Muscle of leg (tissue), 11 donors: ENCODE results near the gene CEP170B. TPM values are rescaled to one million over a fixed set of nuclear protein-coding genes. Genes with fewer than 3 reads are reported as not detected.
"Not testable (repeated sequence)": the region's sequence is repeated elsewhere in the genome, so short reads cannot be mapped to it uniquely, and the experiment has no call there.

Experiments used
- DNase-seq: peaks from one replicate; pipeline ENCODE4 v3.0.0; 2013
- H3K27ac ChIP-seq: one replicate; pipeline ENCODE4 v1.5.1; 2013; ENCODE audit warnings: mild to moderate bottlenecking, low read length, control low read depth
- H3K27me3 ChIP-seq: one replicate; pipeline ENCODE4 v1.6.1; 2013; ENCODE audit warnings: low read length; ENCODE audit not compliant: control insufficient read depth, insufficient read depth
- H3K36me3 ChIP-seq: one replicate; pipeline ENCODE4 v1.6.1; 2013; ENCODE audit warnings: low read length; ENCODE audit not compliant: control insufficient read depth, insufficient read depth
- H3K4me1 ChIP-seq: one replicate; pipeline ENCODE4 v1.6.1; 2013; ENCODE audit warnings: low read length; ENCODE audit not compliant: control insufficient read depth, insufficient read depth
- H3K4me3 ChIP-seq: one replicate; pipeline ENCODE4 v1.5.1; 2013; ENCODE audit warnings: low read length, control low read depth
- H3K9me3 ChIP-seq: replicated peaks from 2 replicates; pipeline ENCODE4 v1.6.1; 2013; ENCODE audit warnings: low read depth, low read length; ENCODE audit not compliant: control insufficient read depth
- WGBS: methylation state at CpG from one replicate; pipeline ENCODE4 v1.1.5; 2013; ENCODE audit warnings: missing lambda C conversion rate; ENCODE audit not compliant: insufficient coverage; 5-methylcytosine and 5-hydroxymethylcytosine counted together
- polyA plus RNA-seq, 8 donors: library from polyadenylated mRNA; unstranded; fragments of 120-200 nt; gene quantifications; one replicate each; pipeline versions ENCODE4 v1.2.1 to v1.2.3, GENCODE V29; 2013; ENCODE audit warnings: inconsistent platforms in 1 of 8, low replicate concordance in 1 of 8; ENCODE audit not compliant: insufficient read length in 8 of 8, insufficient read depth in 1 of 8
- total RNA-seq: library from RNA; stranded (reverse); fragments of 120-200 nt; gene quantifications from one replicate; pipeline ENCODE4 v1.2.4, GENCODE V29; 2013

CEP170B gene
- total and polyA plus RNA-seq, 9 donors, result 1.6 to 5.1 (median 2.6) TPM

DNA sequence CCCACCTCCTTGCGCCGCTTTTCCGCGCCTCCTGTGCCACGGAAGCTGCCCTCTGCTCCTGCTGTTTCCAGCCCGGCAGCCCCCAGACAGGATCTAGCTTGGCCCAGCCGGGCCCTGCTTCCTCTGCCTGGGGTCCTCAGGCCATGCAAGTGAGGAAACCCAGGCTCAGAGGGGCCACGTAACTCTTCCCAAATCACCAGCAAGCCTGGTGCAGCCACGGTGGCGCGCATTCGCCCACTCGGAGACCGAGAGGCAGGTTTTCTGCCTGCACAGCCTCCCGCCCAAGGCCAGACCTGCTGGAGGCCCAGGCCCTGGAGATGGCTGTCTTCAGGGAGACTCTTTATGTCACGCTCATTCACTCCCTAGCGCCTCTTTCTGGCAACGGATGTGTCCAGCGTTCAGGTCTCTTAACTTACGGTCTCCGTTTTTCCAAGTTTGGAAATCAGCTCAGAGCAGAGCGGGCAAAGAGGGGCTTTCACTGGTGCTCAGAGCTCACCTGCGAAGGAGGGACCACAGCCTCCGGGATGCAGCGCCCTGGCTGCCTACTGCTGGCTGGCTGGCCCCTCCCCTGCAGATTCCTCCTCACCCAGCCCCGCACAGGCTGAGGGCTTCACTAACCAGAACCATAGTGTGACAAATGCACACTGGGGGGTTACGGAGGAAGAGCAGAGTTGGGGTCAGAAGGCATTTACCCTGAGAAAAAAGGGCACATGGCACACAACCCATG is 20.6 kb upstream of the CEP170B start:
- H3K27ac ChIP-seq, result no peak overlapping the region
- 6% methylated on average over 25 of the region's 27 CpGs for WGBS
- H3K4me3 ChIP-seq, result no peak overlapping the region
- no peak for DNase-seq
- H3K27me3 ChIP-seq, result peaks cover 64% of the 10 kb centered on the region
- no peaks in the 10 kb centered on the region for H3K9me3 ChIP-seq
- H3K4me1 ChIP-seq, result peaks cover 29% of the 10 kb centered on the region
- H3K36me3 ChIP-seq, result no peaks in the 10 kb centered on the region

DNA sequence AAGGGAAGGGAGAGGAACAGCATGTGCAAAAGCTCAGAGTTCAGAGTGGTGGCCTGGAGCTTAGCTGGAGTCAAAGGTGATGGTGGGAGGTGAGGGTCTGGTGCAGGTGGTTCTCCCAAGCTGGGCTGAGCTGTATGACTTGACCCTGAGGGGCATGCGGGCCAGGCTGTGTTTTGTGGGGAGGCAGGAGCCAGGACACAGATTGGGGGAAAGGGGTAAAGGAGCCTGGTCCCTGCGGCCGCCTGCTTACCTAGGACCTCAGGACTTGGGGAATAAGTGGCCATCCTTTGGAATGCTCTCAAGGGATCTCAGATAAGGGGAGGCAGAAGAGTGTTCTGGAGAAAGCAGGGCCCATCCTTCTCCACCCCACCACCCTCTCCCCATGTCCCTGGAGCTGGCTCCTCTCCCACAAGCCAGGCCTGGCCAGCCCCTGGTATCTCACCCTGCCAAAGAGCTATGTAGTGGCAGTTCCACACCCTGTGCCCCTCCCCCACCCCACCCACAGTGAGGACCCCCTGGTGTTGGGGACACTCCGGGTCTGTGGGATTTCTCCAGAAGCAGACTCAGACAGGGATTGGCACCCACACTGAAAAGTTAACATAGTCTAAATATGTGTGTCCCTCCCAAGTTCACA is 19.9 kb upstream of the CEP170B start:
- Histone ChIP-seq H3K27ac (no peak overlapping the region), H3K4me3 (no peak overlapping the region), H3K36me3 (no peaks in the 10 kb centered on the region), H3K4me1 (peaks cover 29% of the 10 kb centered on the region), H3K27me3 (peaks cover 67% of the 10 kb centered on the region), H3K9me3 (no peaks in the 10 kb centered on the region)
- 73% methylated on average over 3 of the region's 4 CpGs for WGBS
- DNase-seq, result no peak

DNA sequence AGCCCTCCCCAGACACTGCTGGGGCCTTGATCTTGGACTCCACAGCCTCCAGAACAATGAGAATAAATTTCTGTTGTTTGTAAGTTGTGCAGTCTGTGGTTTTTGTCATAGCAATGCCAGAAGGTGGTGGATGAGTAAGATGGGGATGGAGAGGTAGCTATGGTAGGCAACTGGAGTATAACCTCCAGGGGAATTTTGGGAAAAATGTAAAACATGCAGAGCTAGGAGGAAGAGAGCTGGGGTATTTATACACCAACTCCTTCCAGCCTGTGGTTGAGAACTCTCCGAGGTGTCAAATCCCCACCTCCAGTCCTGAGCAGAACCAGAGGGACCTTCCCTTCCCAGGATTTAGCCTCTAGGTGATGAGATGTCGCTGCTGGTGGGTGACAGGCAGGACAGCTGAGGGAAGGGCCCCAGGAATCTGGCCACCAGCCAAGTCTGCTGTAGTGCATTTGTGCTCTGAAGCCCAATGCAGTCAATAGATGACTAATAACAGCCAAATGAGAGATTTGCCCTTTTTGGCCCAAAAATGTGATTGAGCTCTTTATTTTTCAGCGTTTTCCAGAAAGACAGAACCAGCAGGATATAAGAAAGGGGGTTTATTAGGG is 19.1 kb upstream of the CEP170B start:
- H3K27ac ChIP-seq, result no peak overlapping the region
- H3K36me3 ChIP-seq, result no peaks in the 10 kb centered on the region
- no peak for DNase-seq
- no peak overlapping the region for H3K4me3 ChIP-seq
- H3K27me3 ChIP-seq, result peaks cover 64% of the 10 kb centered on the region
- WGBS, result 52% methylated on average over 2 of the region's 3 CpGs
- H3K4me1 ChIP-seq, result peaks cover 29% of the 10 kb centered on the region
- no peaks in the 10 kb centered on the region for H3K9me3 ChIP-seq

DNA sequence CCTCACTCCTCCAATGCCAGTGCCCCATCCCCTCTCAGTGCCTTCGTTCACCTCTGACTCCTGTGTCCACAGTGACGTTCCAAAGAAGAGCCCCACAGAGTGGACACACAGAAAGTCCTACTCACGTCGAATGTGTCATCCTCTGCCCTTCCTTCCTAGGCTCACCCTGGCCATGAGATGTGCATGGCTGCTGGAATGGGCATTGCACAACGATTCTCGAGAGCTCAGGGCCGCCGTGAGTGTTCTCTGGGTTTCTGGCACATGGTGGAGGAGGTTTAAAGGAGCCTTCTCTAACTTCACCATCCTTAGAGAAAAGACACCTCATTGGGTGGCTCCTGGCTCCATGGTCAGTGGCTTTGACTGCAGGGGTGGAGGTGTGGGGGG is 12.8 kb upstream of the CEP170B start:
- DNase-seq, result no peak
- H3K27ac ChIP-seq, result no peak overlapping the region
- H3K4me3 ChIP-seq, result no peak overlapping the region
- WGBS, result 72% methylated on average over 4 of the region's 8 CpGs
- peaks cover 3% of the 10 kb centered on the region for H3K4me1 ChIP-seq
- H3K27me3 ChIP-seq, result peaks cover 37% of the 10 kb centered on the region
- H3K9me3 ChIP-seq, result no peaks in the 10 kb centered on the region
- no peaks in the 10 kb centered on the region for H3K36me3 ChIP-seq

DNA sequence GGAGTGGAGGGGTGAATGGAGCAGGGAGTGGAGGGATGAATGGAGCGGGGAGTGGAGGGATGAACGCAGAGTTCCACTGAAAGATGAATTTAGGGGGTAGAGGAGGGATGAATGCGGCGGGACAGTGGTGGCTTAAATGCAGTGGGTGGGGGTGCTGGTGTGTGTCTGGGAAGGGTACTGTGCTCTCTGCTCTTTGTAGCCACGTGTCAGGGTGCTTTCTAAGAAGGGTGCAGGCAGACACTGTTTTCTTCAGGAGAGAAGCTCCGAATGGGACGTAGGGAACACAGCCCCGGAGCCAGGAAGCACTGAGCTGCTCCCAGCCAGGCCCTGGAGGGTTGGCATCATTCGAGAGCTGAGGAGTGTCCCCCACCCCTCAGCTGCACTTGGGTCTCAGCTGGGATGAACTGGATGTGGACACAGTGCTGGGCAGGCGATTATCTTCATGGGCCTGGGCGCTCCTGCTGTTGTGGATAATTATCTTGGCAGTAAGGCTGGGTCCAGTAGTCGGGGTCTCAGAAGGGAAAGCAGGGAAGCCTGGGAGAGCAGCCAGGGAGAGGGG is 9.5 kb upstream of the CEP170B start:
- Histone ChIP-seq H3K4me1 (peaks cover 3% of the 10 kb centered on the region), H3K27me3 (peaks cover 28% of the 10 kb centered on the region), H3K36me3 (no peaks in the 10 kb centered on the region), H3K4me3 (no peak overlapping the region), H3K27ac (no peak overlapping the region), H3K9me3 (no peaks in the 10 kb centered on the region)
- DNase-seq, result no peak
- 23% methylated on average over 12 of the region's 12 CpGs for WGBS

DNA sequence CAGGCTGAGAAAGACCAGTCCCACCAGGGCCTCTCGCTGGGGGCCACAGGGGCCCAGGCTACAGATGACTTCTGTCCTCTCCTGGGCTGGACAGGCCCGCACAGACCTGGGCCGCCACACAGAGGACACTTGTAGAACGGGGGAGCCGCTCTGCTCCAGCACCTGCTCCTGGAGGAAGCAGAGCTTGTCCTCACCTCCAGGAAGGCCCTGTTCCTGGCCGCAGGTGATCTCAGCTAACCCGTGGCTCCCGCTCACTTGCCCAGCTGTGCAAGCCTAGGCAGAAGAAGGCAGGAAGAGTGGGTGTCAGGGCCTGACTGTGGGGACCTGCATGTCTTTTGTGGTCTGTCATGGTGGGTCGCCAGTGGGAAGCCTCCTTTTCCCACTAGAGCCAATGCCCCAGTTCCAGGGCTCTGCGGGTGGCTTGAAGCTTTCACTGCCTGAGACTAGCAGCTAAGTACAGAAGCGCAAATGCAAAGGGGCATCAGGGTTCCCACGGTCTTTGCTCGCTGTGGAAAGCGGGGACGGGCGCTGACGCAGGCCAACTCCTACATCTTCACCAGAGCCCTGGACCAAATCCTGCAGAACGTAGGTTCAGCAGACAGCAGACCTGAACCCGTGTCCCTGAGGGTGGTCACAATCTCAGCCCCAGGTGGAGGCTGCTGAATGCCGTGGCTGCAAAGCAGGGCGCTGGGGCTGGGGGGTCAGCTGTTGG is 8.8 kb upstream of the CEP170B start:
- Histone ChIP-seq H3K4me3 (no peak overlapping the region), H3K36me3 (no peaks in the 10 kb centered on the region), H3K27me3 (peaks cover 25% of the 10 kb centered on the region), H3K9me3 (no peaks in the 10 kb centered on the region), H3K27ac (no peak overlapping the region), H3K4me1 (peaks cover 3% of the 10 kb centered on the region)
- no peak for DNase-seq
- WGBS, result 70% methylated on average over 13 of the region's 21 CpGs

DNA sequence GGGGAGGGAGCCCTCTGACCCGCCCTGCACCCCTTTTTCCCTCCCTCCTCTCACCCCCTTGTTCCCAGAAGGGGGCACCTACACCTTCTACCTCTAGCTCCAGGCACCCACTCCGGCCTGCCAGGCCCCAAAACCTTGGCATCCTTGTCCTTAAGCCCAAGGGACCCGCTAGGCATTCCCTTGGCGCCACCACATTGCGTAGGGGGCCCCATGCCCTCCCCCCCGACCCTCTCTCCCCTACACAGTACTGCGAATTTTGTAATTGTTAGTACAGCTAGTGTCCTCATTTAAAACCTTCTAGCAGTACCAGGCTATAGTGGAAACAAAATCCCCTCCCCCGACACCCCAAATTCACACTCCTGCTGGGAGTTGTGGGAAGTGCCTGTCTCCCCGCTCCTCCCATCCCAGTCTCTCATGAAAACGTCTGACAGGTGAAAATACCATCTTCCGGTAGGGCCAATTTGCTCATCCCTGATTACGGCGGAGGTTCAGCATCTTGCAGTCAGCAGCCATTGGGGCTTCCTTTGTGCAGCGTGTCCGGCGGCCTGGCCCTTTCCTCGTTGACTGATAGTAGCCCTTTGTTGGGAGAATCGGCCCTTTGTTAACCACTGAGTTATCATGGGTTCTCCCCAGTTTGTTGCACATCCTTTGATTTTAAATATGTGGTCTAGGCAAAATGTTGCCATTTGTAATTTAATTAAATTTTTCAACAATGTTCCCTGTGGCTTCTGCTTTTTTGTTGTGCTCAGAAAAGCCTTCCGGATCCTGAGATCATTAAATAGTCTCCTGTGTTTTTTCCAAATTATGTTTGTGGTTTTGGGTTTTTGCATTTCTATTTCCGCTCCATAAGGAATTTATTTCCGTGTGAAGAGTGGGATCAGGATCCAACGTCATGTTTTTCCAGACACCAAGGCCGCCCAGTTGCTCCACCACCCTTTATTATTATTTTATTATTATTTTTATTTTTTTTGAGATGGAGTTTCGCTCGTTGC is 7.9 kb upstream of the CEP170B start:
- Histone ChIP-seq H3K36me3 (no peaks in the 10 kb centered on the region), H3K27me3 (peaks cover 23% of the 10 kb centered on the region), H3K4me1 (no peaks in the 10 kb centered on the region), H3K4me3 (no peak overlapping the region), H3K9me3 (no peaks in the 10 kb centered on the region), H3K27ac (no peak overlapping the region)
- no peak for DNase-seq
- WGBS, result 44% methylated on average over 10 of the region's 25 CpGs

DNA sequence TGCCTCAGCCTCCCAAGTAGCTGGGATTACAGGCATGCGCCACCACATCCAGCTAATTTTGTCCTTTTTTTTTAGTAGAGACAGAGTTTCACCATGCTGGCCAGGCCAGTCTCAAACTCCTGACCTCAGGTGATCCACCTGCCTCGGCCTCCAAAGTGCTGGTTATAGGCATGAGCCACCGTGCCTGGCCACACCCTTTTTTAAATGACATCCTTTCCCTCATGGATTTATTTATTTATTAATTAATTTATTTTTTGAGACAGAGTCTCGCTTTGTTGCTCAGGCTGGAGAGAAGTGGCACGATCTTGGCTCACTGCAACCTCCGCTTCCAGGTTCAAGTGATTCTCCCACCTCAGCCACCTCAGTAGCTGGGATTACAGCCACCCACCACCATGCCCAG is 7.1 kb upstream of the CEP170B start:
- peaks cover 20% of the 10 kb centered on the region for H3K27me3 ChIP-seq
- not testable (repeated sequence) for H3K4me3 ChIP-seq, DNase-seq, H3K4me1 ChIP-seq, H3K9me3 ChIP-seq, H3K36me3 ChIP-seq, H3K27ac ChIP-seq
- 100% methylated on average over 1 of the region's 6 CpGs for WGBS

DNA sequence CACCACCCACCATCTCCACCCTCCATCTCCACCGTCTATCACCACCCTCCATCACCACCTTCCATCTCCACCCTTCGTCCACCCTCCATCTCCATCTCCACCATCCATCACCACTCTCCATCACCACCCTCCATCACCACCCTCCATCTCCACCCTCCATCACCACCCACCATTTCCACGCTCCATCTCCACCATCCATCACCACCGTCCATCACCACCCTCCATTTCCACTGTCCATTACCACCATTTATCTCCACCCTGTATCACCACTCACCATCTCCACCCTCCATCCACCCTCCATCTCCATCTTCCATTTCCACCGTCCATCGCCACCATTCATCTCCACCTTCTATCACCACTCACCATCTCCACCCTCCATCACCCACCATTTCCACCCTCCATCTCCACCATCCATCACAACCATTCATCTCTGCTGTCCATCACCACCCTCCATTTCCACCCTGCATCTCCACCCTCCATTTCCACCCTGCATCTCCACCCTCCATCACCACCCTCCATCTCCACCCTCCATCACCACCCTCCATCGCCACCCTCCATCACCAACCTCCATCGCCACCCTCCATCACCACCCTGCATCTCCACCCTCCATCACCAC is 6.1 kb upstream of the CEP170B start:
- no peak overlapping the region for H3K27ac ChIP-seq
- H3K4me1 ChIP-seq, result no peaks in the 10 kb centered on the region
- H3K27me3 ChIP-seq, result peaks cover 20% of the 10 kb centered on the region
- 81% methylated on average over 8 of the region's 8 CpGs for WGBS
- no peaks in the 10 kb centered on the region for H3K9me3 ChIP-seq
- no peak overlapping the region for H3K4me3 ChIP-seq
- DNase-seq, result no peak
- no peaks in the 10 kb centered on the region for H3K36me3 ChIP-seq
